NB4 (cell line): ENCODE data around the gene CA5B.

Experiments used
- CTCF ChIP-seq: IDR thresholded peaks from one replicate; pipeline ENCODE4 v1.5.1; 2012; ENCODE audit warnings: low read depth, low read length
- MAX ChIP-seq: IDR thresholded peaks from 2 replicates; pipeline ENCODE4 v1.6.1; 2011; ENCODE audit warnings: low read depth, low read length
- POLR2A ChIP-seq: IDR thresholded peaks from 2 replicates; pipeline ENCODE4 v1.6.1; 2011; ENCODE audit warnings: mild to moderate bottlenecking; ENCODE audit not compliant: insufficient read length; ENCODE audit errors: extremely low read depth

- no peak for TF ChIP-seq CTCF
- no peak for TF ChIP-seq POLR2A
- no peak for TF ChIP-seq MAX
Observed at GRCh38 chrX:15822922-15823321, 84.9 kb downstream of the CA5B start.
